GM19455 (cell line): Measurements from ENCODE around the gene SARDH.

Experiments used
- ATAC-seq: cut with Tn5 transposase; IDR thresholded peaks from one replicate; pipeline ENCODE4 v1.9.1; 2021; ENCODE audit not compliant: unreplicated experiment

The SARDH gene

GRCh38 chr9:133715866-133716563 lies 22.1 kb downstream of the SARDH start:
- ATAC-seq = no peak

GRCh38 chr9:133715295-133715865 lies 22.8 kb downstream of the SARDH start:
- no peak for ATAC-seq

- no peak for ATAC-seq
Observed at GRCh38 chr9:133714606-133715294, 23.4 kb downstream of the SARDH start.

GRCh38 chr9:133713960-133714495 lies 24.1 kb downstream of the SARDH start:
- ATAC-seq = no peak

GRCh38 chr9:133713150-133713959 lies 24.8 kb downstream of the SARDH start:
- no peak for ATAC-seq

- ATAC-seq = no peak
Observed at GRCh38 chr9:133712221-133713100, 25.7 kb downstream of the SARDH start.

- ATAC-seq = no peak
Observed at GRCh38 chr9:133711428-133712220, 26.5 kb downstream of the SARDH start.

GRCh38 chr9:133710661-133711427 lies 27.3 kb downstream of the SARDH start:
- no peak for ATAC-seq

- no peak for ATAC-seq
Observed at GRCh38 chr9:133709691-133710571, 28.2 kb downstream of the SARDH start.

GRCh38 chr9:133709015-133709611 lies 29.0 kb downstream of the SARDH start:
- ATAC-seq = no peak

- ATAC-seq = no peak
Observed at GRCh38 chr9:133708246-133709014, 29.7 kb downstream of the SARDH start.

- no peak for ATAC-seq
Observed at GRCh38 chr9:133707763-133708245, 30.3 kb downstream of the SARDH start.

- ATAC-seq = no peak
Observed at GRCh38 chr9:133707065-133707762, 30.9 kb downstream of the SARDH start.

- no peak for ATAC-seq
Observed at GRCh38 chr9:133706307-133707050, 31.7 kb downstream of the SARDH start.

GRCh38 chr9:133705576-133705975 lies 32.6 kb downstream of the SARDH start:
- ATAC-seq = no peak
